ENCODE measurements around the gene PHF2. TPM values are rescaled to one million over a fixed set of nuclear protein-coding genes. Genes with fewer than 3 reads are reported as not detected.

PHF2 gene
- total and polyA plus RNA-seq, 2 experiments from 2014 or later = 4.3 to 11.8 TPM

DNA sequence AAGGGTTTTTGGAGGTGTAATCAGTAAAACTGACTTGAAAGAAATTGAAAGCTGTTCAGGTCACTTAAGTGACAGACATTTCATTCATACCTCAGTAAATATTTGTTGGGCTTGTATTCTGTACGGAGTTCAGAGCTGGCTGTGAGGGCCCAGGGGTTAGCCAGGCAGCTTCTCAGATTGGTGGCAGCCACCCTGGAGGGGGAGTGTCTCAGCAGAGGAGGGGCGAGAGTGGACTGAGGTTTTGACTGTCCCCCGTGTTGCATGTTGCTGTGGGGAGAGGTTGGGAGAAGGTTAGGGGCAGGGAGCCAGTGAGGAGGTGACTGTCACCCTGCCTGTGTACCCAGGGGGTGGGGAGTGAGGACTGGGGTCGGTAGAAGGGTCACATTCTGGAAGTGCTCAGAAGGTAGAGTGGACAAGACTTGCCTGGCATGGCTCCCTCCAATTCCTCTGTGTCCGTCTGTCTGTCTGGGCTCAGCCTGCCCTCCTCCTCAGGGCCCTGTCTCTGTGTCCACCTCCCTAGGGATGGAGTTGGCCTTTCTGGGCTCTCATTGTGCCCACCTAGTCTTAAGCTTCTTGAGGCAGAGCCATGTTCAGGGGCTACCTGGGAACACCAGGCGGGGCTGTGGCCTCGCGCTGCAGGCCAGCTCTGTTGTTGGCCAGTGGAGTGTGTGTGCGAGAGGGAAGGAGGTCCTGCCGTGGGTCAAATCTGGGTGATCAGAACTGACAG is 4.4 kb downstream of the PHF2 start:
- H3K27me3 ChIP-seq (ENCODE audit: insufficient read depth) = peaks cover 12% of the 10 kb centered on the region; the same call in 1 of the 2 replicates
- peaks cover 10% of the 10 kb centered on the region for H3K4me1 ChIP-seq (ENCODE audit: insufficient read depth)
- ATAC-seq = no peak
- H3K36me3 ChIP-seq (ENCODE audit: insufficient read depth) = no peaks in the 10 kb centered on the region
- H4K20me1 ChIP-seq (replicated peaks; ENCODE audit: insufficient read depth) = peaks cover 12% of the 10 kb centered on the region; the same call in 1 of the 2 replicates
- H3K4me3 ChIP-seq = no peak overlapping the region
- 0 out of 2 replicates have a peak, but pooled peaks cover 6% of the 10 kb centered on the region for H3F3A ChIP-seq (replicated peaks; ENCODE audit: low read depth)
- Mint-ChIP-seq H3K4me1 (peaks cover 41% of the 10 kb centered on the region), H3K9me3 (no peaks in the 10 kb centered on the region), H3K36me3 (ENCODE audit: low read depth) (peaks cover 3% of the 10 kb centered on the region; the same call in 1 of the 3 replicates), H3K27ac (no peak overlapping the region), H3K4me3 (no peak overlapping the region), H3K27me3 (ENCODE audit: insufficient read depth, low read depth, poor library complexity) (peaks cover 13% of the 10 kb centered on the region)
- H2AFZ ChIP-seq = no peak overlapping the region
- no peak overlapping the region for H3K27ac ChIP-seq (ENCODE audit: low read depth)
- H3K79me2 ChIP-seq (replicated peaks; ENCODE audit: insufficient read depth) = peaks cover 66% of the 10 kb centered on the region
- H3K4me2 ChIP-seq = no peak overlapping the region
- TF ChIP-seq EZH2 (IDR thresholded peaks at IDR 0.05; ENCODE audit: low read depth, unreplicated experiment) (no peak), STAT1 (IDR thresholded peaks at IDR 0.05; ENCODE audit: unreplicated experiment) (no peak), CREB1 (CRISPR knock-in tag; IDR thresholded peaks at IDR 0.05; ENCODE audit: low read depth) (no peak), ZNF331 (CRISPR knock-in tag; IDR thresholded peaks at IDR 0.05; ENCODE audit: low read depth) (no peak), JUNB (IDR thresholded peaks at IDR 0.05; ENCODE audit: unreplicated experiment) (no peak), ZNF114 (CRISPR knock-in tag; IDR thresholded peaks at IDR 0.05) (no peak), POLR2AphosphoS5 (IDR thresholded peaks at IDR 0.05; ENCODE audit: low read depth) (no peak)
- TF ChIP-seq, protein P1, sequence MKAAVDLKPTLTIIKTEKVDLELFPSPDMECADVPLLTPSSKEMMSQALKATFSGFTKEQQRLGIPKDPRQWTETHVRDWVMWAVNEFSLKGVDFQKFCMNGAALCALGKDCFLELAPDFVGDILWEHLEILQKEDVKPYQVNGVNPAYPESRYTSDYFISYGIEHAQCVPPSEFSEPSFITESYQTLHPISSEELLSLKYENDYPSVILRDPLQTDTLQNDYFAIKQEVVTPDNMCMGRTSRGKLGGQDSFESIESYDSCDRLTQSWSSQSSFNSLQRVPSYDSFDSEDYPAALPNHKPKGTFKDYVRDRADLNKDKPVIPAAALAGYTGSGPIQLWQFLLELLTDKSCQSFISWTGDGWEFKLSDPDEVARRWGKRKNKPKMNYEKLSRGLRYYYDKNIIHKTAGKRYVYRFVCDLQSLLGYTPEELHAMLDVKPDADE (IDR thresholded peaks at IDR 0.05) = no peak
- TF ChIP-seq, protein P2, sequence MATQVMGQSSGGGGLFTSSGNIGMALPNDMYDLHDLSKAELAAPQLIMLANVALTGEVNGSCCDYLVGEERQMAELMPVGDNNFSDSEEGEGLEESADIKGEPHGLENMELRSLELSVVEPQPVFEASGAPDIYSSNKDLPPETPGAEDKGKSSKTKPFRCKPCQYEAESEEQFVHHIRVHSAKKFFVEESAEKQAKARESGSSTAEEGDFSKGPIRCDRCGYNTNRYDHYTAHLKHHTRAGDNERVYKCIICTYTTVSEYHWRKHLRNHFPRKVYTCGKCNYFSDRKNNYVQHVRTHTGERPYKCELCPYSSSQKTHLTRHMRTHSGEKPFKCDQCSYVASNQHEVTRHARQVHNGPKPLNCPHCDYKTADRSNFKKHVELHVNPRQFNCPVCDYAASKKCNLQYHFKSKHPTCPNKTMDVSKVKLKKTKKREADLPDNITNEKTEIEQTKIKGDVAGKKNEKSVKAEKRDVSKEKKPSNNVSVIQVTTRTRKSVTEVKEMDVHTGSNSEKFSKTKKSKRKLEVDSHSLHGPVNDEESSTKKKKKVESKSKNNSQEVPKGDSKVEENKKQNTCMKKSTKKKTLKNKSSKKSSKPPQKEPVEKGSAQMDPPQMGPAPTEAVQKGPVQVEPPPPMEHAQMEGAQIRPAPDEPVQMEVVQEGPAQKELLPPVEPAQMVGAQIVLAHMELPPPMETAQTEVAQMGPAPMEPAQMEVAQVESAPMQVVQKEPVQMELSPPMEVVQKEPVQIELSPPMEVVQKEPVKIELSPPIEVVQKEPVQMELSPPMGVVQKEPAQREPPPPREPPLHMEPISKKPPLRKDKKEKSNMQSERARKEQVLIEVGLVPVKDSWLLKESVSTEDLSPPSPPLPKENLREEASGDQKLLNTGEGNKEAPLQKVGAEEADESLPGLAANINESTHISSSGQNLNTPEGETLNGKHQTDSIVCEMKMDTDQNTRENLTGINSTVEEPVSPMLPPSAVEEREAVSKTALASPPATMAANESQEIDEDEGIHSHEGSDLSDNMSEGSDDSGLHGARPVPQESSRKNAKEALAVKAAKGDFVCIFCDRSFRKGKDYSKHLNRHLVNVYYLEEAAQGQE (IDR thresholded peaks at IDR 0.05; ENCODE audit: unreplicated experiment) = no peak
- TF ChIP-seq, protein P3, sequence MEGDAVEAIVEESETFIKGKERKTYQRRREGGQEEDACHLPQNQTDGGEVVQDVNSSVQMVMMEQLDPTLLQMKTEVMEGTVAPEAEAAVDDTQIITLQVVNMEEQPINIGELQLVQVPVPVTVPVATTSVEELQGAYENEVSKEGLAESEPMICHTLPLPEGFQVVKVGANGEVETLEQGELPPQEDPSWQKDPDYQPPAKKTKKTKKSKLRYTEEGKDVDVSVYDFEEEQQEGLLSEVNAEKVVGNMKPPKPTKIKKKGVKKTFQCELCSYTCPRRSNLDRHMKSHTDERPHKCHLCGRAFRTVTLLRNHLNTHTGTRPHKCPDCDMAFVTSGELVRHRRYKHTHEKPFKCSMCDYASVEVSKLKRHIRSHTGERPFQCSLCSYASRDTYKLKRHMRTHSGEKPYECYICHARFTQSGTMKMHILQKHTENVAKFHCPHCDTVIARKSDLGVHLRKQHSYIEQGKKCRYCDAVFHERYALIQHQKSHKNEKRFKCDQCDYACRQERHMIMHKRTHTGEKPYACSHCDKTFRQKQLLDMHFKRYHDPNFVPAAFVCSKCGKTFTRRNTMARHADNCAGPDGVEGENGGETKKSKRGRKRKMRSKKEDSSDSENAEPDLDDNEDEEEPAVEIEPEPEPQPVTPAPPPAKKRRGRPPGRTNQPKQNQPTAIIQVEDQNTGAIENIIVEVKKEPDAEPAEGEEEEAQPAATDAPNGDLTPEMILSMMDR (conservative IDR thresholded peaks at IDR 0.05; ENCODE audit: low read depth in 2 of 2) = no peak
- no peak for DNase-seq (ENCODE audit: low spot score)
- H3K9me2 ChIP-seq (ENCODE audit: insufficient read depth) = no peaks in the 10 kb centered on the region
